ENCODE measurements around the gene ARMC5. TPM values are rescaled to one million over a fixed set of nuclear protein-coding genes. Genes with fewer than 3 reads are reported as not detected.

ARMC5 gene
- total RNA-seq, 3 donors from 2014 or later: 5.3 to 7.2 (median 6.9) TPM

DNA sequence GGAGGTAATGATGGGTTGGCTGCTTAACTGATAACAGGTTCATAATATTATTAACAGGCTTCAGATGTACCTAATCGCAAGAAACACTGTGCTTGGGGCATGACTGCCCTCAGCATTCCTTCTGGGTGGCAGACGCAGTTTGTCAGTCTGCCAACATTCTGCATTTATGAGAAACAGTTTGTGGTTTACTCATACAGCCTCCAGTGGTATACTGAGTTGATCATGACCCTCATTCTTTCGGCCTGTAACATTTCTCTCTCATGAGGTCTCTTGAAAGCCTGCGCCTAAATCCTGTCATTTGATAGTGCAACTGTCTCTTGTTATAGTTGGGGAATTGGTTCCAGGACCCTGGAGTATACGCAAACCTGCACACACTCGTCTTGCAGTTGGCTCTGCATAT is 53.8 kb downstream of the ARMC5 start:
- Histone ChIP-seq H3K36me3 (no peaks in the 10 kb centered on the region), H3K27ac (no peak overlapping the region), H3K27me3 (no peaks in the 10 kb centered on the region), H3K9me3 (no peaks in the 10 kb centered on the region), H3K4me1 (no peaks in the 10 kb centered on the region), H3K4me3 (no peak overlapping the region)
- DNase-seq (ENCODE audit: low spot score in 2 of 2): no peak
- TF ChIP-seq POLR2AphosphoS5 (IDR thresholded peaks at IDR 0.05): no peak
- TF ChIP-seq, protein P1, sequence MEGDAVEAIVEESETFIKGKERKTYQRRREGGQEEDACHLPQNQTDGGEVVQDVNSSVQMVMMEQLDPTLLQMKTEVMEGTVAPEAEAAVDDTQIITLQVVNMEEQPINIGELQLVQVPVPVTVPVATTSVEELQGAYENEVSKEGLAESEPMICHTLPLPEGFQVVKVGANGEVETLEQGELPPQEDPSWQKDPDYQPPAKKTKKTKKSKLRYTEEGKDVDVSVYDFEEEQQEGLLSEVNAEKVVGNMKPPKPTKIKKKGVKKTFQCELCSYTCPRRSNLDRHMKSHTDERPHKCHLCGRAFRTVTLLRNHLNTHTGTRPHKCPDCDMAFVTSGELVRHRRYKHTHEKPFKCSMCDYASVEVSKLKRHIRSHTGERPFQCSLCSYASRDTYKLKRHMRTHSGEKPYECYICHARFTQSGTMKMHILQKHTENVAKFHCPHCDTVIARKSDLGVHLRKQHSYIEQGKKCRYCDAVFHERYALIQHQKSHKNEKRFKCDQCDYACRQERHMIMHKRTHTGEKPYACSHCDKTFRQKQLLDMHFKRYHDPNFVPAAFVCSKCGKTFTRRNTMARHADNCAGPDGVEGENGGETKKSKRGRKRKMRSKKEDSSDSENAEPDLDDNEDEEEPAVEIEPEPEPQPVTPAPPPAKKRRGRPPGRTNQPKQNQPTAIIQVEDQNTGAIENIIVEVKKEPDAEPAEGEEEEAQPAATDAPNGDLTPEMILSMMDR (IDR thresholded peaks at IDR 0.05): no peak
- no peak for TF ChIP-seq POLR2A (IDR thresholded peaks at IDR 0.05)
- intact Hi-C loops (cut with DNase I; ENCODE audit: low total_unique reads): no loop called here

DNA sequence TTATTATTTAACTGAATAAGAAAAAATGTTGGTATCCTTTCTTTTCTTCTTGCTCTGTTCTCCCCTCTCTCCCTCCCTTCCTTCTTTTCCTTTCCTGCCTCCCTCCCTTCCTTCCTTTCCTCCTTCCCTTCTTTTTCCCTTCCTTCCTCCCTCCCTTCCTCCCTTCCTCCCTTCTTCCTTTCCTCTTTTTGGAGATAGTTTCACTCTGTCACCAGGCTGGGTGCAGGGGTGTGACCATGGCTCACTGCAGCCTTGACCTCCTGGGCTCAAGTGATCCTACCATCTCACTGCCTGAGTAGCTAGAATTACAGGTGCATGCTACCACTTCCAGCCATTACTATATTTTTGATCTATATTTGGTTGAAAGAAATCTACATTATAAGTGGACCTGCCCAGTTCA is 54.6 kb downstream of the ARMC5 start:
- Histone ChIP-seq H3K36me3 (no peaks in the 10 kb centered on the region), H3K9me3 (no peaks in the 10 kb centered on the region), H3K4me1 (no peaks in the 10 kb centered on the region), H3K4me3 (no peak overlapping the region), H3K27ac (no peak overlapping the region), H3K27me3 (no peaks in the 10 kb centered on the region)
- TF ChIP-seq, protein P1 (IDR thresholded peaks at IDR 0.05): no peak
- no peak for TF ChIP-seq POLR2A (IDR thresholded peaks at IDR 0.05)
- no peak for TF ChIP-seq POLR2AphosphoS5 (IDR thresholded peaks at IDR 0.05)
- intact Hi-C loops (cut with DNase I; ENCODE audit: low total_unique reads): loop anchor here (1.0 kb wide), 1 partner anchor 29 kb away; no protein-coding TSS in a partner anchor
- DNase-seq (ENCODE audit: low spot score in 2 of 2): no peak

Other genes with a start within 250 kb of the ARMC5 start
- under 1 TPM in 2 of 3 donors, not detected in 1; under 0.01 TPM for gene TRIM72, start 245.4 kb upstream of the ARMC5 start, total RNA-seq
- gene PYDC1, start 242.4 kb upstream of the ARMC5 start, total RNA-seq: not detected
- 10 to 100 TPM in 1 of 3 donors, 1 to 10 TPM in 2; 5.2 to 23.5 (median 8.0) TPM for gene ITGAM, start 199.5 kb upstream of the ARMC5 start, total RNA-seq
- gene ITGAX, start 104.3 kb upstream of the ARMC5 start, total RNA-seq: 10 to 100 TPM in 1 of 3 donors, 1 to 10 TPM in 2; 3.6 to 16.8 (median 5.1) TPM
- gene ITGAD, start 66.2 kb upstream of the ARMC5 start, total RNA-seq: under 1 TPM in 2 of 3 donors, not detected in 1; 0.16 to 0.44 TPM
- gene COX6A2, start 31.1 kb upstream of the ARMC5 start, total RNA-seq: not detected
- gene ZNF843, start 16.7 kb upstream of the ARMC5 start, total RNA-seq: 1 to 10 TPM; 1.9 to 3.6 (median 3.1) TPM
- gene TGFB1I1, start 12.7 kb downstream of the ARMC5 start, total RNA-seq: 10 to 100 TPM; 17.4 to 31.8 (median 30.1) TPM
- under 1 TPM in 2 of 3 donors, not detected in 1; 0.44 to 0.98 TPM for gene SLC5A2, start 23.6 kb downstream of the ARMC5 start, total RNA-seq
- 10 to 100 TPM; 44.2 to 75.4 (median 68.2) TPM for gene RUSF1, start 48.9 kb downstream of the ARMC5 start, total RNA-seq
- gene AHSP, start 68.4 kb downstream of the ARMC5 start, total RNA-seq: not detected